HepG2 (cell line): ENCODE measurements around the gene TPGS1. TPM values are rescaled to one million over a fixed set of nuclear protein-coding genes. Genes with fewer than 3 reads are reported as not detected.

Experiments used
- ADNP ChIP-seq: sonication (generic); formaldehyde crosslinking; IDR thresholded peaks from 2 replicates; pipeline ENCODE4 v1.4.0; 2020; ENCODE audit warnings: missing genetic modification reagents
- HES4 ChIP-seq: sonication (generic); formaldehyde crosslinking; IDR thresholded peaks from 2 replicates; pipeline ENCODE4 v1.9.0; 2021; ENCODE audit warnings: mild to moderate bottlenecking, missing genetic modification reagents, borderline replicate concordance
- MEIS1 ChIP-seq: sonication (generic); formaldehyde crosslinking; IDR thresholded peaks from 2 replicates; pipeline ENCODE4 v1.9.0; 2021; ENCODE audit warnings: mild to moderate bottlenecking, missing genetic modification reagents, moderate library complexity, borderline replicate concordance
- REXO4 ChIP-seq: sonication (generic); formaldehyde crosslinking; IDR thresholded peaks from 2 replicates; pipeline ENCODE4 v1.8.0; 2022; ENCODE audit warnings: missing genetic modification reagents, mild to moderate bottlenecking, borderline replicate concordance
- SP1 ChIP-seq, 2 experiments: fragments of 450-650 bp in 1 of 2; sonication (generic) in 1 of 2; formaldehyde crosslinking in 1 of 2; IDR thresholded peaks; 2 replicates each; pipeline versions ENCODE4 v1.4.0 to v1.6.1; 2016 to 2020; ENCODE audit warnings: missing genetic modification reagents in 1 of 2
- SP5 ChIP-seq: IDR thresholded peaks from 2 replicates; pipeline ENCODE4 v1.6.1; 2016; ENCODE audit warnings: low read depth, borderline replicate concordance
- ZNF296 ChIP-seq: sonication (generic); formaldehyde crosslinking; conservative IDR thresholded peaks from 2 replicates; pipeline ENCODE4 v1.5.0; 2020; ENCODE audit warnings: mild to moderate bottlenecking, missing genetic modification reagents
- ZNF331 ChIP-seq: sonication (generic); formaldehyde crosslinking; IDR thresholded peaks from 2 replicates; pipeline ENCODE4 v1.4.0; 2020; ENCODE audit warnings: missing genetic modification reagents
- polyA plus RNA-seq, 8 experiments: library from polyadenylated mRNA; depleted of rRNA in 3 of 8; stranded (reverse) in 7 of 8; unstranded in 1 of 8; fragments of >200 nt; fragmentation: Illumina TruSeq in 4 of 8; extraction: Trizol in 4 of 8; gene quantifications; 2 replicates each; pipeline versions ENCODE4 v1.2.1 to v1.2.3, GENCODE V29; 2011 to 2016; ENCODE audit warnings: low read depth in 4 of 8, missing spikeins in 1 of 8, mixed read lengths in 1 of 8; ENCODE audit not compliant: insufficient read depth in 1 of 8
- total RNA-seq, 5 experiments: library from RNA; depleted of rRNA; stranded (reverse); fragments of >200 nt; fragmentation: Illumina TruSeq; extraction: Trizol; gene quantifications; 2 replicates each; pipeline ENCODE4 v1.2.3, GENCODE V29; 2016; ENCODE audit warnings: low read depth in 1 of 5
- TF ChIP-seq, protein P1 (sequence below): sonication (generic); formaldehyde crosslinking; IDR thresholded peaks from 2 replicates; pipeline ENCODE4 v1.8.0; 2022; ENCODE audit warnings: mild to moderate bottlenecking, missing genetic modification reagents
- TF ChIP-seq, protein P2 (sequence below): sonication (generic); formaldehyde crosslinking; IDR thresholded peaks from 2 replicates; pipeline ENCODE4 v1.4.0; 2020; ENCODE audit warnings: mild to moderate bottlenecking, missing genetic modification reagents
- TF ChIP-seq, protein P3 (sequence below): sonication (generic); formaldehyde crosslinking; IDR thresholded peaks from 2 replicates; pipeline ENCODE4 v1.9.0; 2021; ENCODE audit warnings: missing genetic modification reagents, mild to moderate bottlenecking, borderline replicate concordance
- TF ChIP-seq, protein P4 (sequence below): sonication (generic); formaldehyde crosslinking; IDR thresholded peaks from 2 replicates; pipeline ENCODE4 v1.9.0; 2022; ENCODE audit warnings: low read depth, missing genetic modification reagents
- TF ChIP-seq, protein P5 (sequence below): sonication (generic); formaldehyde crosslinking; IDR thresholded peaks from one replicate; pipeline ENCODE4 v1.5.1; 2020; ENCODE audit warnings: mild to moderate bottlenecking, missing genetic modification reagents; ENCODE audit errors: not compliant biosample characterization

Gene TPGS1
- total and polyA plus RNA-seq, 2 of the 13 experiments (the other 11 are each of a cell fraction or from before 2014, with no cell fraction given), result 1.1 to 6.2 TPM

DNA sequence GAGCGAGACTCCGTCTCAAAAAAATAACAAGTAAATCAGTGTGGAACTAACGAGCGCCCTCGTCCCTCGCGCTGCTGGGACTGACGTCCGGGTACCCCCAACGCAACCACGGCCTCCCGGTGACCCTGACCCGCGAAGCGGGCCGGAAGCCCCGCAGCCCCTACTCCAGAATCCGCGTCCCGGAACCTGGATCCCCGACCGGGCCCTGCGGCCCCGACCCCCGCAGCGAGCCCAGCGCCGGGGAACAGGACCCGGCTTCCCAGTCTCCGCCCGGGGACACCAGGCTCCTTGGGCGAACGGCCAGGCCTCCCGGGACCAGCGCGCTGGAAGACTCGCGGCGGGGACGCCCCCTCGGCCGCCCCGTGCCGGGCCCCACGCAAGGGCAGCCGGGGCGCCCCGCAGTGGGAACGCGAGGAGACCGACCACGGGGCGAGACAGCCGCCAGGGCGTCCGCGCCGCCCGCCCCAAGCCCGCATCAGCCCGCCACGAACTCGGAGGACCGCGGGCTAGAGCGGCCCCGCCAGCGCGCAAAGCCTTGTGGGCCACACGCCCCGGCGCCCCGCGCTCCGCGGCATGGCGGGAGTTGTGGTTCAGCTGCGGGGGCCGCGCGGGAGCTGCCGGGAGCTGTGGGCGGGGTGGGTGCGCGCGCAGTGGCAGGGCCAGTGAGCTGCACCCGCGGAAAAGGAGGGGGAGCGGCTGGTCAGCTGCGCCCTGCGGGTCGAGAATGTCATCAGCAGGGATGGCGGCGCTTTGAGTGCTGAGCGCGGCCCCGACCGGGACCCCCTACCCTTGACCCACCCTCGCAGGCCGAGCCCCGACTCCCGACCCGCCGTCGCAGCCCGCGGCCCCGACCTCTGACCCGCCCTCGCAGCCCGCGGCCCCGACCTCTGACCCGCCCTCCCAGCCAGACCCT is 18.5 kb upstream of the TPGS1 start (continued):
- TF ChIP-seq, protein P1, sequence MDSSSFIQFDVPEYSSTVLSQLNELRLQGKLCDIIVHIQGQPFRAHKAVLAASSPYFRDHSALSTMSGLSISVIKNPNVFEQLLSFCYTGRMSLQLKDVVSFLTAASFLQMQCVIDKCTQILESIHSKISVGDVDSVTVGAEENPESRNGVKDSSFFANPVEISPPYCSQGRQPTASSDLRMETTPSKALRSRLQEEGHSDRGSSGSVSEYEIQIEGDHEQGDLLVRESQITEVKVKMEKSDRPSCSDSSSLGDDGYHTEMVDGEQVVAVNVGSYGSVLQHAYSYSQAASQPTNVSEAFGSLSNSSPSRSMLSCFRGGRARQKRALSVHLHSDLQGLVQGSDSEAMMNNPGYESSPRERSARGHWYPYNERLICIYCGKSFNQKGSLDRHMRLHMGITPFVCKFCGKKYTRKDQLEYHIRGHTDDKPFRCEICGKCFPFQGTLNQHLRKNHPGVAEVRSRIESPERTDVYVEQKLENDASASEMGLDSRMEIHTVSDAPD (CRISPR knock-in tag), result no peak
- TF ChIP-seq SP5 (peak; percentile 95), REXO4 (CRISPR knock-in tag) (no peak), ZNF331 (CRISPR knock-in tag) (peak; percentile 50; the same call in 1 of the 2 replicates), ADNP (CRISPR knock-in tag) (no peak), SP1 (IDR thresholded peaks at IDR 0.05) (no peak), SP1 (CRISPR knock-in tag; IDR thresholded peaks at IDR 0.05) (peak; percentile 91), MEIS1 (CRISPR knock-in tag) (no peak), ZNF296 (CRISPR knock-in tag) (no peak), HES4 (CRISPR knock-in tag) (peak; percentile 31; the same call in 1 of the 2 replicates)
- TF ChIP-seq, protein P2, sequence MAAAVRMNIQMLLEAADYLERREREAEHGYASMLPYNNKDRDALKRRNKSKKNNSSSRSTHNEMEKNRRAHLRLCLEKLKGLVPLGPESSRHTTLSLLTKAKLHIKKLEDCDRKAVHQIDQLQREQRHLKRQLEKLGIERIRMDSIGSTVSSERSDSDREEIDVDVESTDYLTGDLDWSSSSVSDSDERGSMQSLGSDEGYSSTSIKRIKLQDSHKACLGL, result peak; percentile 37; the same call in 1 of the 2 replicates
- TF ChIP-seq, protein P3, sequence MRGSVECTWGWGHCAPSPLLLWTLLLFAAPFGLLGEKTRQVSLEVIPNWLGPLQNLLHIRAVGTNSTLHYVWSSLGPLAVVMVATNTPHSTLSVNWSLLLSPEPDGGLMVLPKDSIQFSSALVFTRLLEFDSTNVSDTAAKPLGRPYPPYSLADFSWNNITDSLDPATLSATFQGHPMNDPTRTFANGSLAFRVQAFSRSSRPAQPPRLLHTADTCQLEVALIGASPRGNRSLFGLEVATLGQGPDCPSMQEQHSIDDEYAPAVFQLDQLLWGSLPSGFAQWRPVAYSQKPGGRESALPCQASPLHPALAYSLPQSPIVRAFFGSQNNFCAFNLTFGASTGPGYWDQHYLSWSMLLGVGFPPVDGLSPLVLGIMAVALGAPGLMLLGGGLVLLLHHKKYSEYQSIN (CRISPR knock-in tag), result no peak
- TF ChIP-seq, protein P4, sequence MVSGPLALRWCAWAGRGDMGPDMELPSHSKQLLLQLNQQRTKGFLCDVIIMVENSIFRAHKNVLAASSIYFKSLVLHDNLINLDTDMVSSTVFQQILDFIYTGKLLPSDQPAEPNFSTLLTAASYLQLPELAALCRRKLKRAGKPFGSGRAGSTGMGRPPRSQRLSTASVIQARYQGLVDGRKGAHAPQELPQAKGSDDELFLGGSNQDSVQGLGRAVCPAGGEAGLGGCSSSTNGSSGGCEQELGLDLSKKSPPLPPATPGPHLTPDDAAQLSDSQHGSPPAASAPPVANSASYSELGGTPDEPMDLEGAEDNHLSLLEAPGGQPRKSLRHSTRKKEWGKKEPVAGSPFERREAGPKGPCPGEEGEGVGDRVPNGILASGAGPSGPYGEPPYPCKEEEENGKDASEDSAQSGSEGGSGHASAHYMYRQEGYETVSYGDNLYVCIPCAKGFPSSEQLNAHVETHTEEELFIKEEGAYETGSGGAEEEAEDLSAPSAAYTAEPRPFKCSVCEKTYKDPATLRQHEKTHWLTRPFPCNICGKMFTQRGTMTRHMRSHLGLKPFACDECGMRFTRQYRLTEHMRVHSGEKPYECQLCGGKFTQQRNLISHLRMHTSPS (CRISPR knock-in tag), result no peak
- TF ChIP-seq, protein P5, sequence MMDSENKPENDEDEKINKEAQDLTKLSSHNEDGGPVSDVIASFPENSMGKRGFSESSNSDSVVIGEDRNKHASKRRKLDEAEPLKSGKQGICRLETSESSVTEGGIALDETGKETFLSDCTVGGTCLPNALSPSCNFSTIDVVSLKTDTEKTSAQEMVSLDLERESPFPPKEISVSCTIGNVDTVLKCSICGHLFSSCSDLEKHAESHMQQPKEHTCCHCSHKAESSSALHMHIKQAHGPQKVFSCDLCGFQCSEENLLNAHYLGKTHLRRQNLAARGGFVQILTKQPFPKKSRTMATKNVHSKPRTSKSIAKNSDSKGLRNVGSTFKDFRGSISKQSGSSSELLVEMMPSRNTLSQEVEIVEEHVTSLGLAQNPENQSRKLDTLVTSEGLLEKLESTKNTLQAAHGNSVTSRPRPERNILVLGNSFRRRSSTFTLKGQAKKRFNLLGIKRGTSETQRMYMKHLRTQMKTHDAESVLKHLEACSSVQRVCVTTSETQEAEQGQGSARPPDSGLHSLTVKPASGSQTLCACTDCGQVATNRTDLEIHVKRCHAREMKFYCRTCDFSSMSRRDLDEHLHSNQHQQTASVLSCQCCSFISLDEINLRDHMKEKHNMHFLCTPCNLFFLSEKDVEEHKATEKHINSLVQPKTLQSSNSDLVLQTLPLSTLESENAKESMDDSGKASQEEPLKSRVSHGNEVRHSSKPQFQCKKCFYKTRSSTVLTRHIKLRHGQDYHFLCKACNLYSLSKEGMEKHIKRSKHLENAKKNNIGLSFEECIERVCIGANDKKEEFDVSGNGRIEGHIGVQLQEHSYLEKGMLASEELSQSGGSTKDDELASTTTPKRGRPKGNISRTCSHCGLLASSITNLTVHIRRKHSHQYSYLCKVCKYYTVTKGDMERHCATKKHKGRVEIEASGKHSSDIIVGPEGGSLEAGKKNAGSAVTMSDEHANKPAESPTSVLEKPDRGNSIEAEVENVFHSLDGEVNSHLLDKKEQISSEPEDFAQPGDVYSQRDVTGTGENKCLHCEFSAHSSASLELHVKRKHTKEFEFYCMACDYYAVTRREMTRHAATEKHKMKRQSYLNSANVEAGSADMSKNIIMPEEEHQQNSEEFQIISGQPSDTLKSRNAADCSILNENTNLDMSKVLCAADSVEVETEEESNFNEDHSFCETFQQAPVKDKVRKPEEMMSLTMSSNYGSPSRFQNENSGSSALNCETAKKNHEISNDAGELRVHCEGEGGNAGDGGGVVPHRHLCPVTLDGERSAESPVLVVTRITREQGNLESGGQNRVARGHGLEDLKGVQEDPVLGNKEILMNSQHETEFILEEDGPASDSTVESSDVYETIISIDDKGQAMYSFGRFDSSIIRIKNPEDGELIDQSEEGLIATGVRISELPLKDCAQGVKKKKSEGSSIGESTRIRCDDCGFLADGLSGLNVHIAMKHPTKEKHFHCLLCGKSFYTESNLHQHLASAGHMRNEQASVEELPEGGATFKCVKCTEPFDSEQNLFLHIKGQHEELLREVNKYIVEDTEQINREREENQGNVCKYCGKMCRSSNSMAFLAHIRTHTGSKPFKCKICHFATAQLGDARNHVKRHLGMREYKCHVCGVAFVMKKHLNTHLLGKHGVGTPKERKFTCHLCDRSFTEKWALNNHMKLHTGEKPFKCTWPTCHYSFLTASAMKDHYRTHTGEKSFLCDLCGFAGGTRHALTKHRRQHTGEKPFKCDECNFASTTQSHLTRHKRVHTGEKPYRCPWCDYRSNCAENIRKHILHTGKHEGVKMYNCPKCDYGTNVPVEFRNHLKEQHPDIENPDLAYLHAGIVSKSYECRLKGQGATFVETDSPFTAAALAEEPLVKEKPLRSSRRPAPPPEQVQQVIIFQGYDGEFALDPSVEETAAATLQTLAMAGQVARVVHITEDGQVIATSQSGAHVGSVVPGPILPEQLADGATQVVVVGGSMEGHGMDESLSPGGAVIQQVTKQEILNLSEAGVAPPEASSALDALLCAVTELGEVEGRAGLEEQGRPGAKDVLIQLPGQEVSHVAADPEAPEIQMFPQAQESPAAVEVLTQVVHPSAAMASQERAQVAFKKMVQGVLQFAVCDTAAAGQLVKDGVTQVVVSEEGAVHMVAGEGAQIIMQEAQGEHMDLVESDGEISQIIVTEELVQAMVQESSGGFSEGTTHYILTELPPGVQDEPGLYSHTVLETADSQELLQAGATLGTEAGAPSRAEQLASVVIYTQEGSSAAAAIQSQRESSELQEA, result no peak
